IPS DF 19.7 (cell line): ENCODE measurements around the gene ARHGAP5.

Experiments used
- DNase-seq: peaks from one replicate; pipeline ENCODE4 v3.0.0-alpha.2; 2013; ENCODE audit warnings: low read depth, low spot score

Gene ARHGAP5

GRCh38 chr14:32075672-32076277 is 1.3 kb upstream of the ARHGAP5 start:
- DNase-seq, result no peak

DNA sequence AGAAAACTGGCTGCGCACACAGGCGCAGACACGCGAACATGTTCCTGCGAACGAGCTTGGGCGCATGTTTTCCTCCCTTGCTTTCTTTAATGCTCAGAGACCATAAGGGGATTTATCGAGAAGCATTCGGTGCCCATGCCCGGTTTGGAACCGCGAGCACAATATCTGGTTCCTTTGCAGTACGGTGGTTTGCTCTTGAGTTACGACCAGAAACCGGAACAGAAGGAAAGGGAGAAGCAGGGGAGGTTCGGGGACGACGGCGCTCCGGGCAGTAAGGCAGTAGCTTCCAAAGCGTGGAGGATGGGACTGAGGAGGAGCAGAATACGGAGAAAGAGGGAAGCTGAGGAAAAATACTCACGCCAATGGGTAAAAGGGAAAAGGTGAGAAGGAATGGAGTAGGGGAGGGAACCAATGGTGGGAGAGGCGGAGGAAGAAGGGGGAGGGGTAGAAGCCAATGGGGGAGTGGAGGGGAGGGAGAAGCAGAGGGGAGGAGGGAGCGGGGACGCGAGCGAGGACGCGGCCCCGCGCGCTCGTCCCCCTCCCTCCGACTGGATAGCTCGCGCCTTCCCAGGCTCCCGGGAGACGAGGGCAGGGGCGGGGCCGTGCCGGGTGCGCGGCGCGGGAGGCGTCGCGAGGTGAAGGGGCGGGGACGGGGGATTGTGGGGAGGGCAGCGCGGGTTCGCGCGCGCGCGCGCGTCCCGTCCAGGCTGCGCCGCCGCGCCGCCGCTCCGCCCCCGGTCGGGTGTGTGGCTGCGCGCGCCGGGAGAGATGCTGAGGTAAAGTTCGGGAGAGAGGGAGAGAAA is 625 bp upstream of the ARHGAP5 start:
- peak; percentile 82 for DNase-seq

DNA sequence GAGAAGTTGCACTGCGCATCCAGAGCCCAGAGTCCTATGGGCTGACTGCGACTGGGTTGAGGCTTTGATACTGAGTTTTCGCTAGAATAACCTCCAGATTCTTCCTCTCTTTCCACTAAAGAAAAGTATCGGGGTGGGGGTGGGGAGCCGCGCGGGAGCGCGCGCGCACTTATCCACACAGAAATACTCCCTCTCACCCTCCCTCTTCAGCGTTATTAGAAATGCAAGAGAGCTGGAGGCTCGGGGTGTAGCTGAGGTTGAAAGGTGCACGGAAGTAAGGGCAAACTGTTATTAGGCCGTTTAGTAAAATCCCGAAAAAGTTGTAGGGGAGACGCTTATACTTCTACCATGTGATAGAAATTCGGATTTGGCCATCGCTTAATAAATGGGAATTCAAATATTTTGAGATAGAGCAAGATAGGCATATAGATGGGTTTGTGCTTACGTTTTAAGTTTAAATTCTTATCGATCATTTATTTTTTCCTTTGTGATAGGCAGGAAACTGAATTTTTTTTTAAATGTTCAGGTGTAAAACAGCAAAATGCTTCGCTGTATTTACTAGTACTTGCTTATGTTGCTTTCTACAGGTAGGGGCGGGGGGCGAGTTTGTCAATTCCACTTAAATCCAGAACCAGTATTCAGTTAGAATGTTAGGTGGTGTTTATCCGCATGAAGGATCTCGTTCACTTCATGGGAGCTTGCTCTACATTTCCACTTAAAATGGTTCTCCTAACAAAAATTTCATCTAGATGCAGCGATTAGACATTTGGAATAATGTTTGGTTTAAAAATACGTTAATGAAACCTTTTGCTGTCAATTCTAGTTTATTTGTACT is 1.1 kb downstream of the ARHGAP5 start:
- no peak for DNase-seq

- DNase-seq, result no peak
Measured at GRCh38 chr14:32078858-32079216, 1.7 kb downstream of the ARHGAP5 start.

DNA sequence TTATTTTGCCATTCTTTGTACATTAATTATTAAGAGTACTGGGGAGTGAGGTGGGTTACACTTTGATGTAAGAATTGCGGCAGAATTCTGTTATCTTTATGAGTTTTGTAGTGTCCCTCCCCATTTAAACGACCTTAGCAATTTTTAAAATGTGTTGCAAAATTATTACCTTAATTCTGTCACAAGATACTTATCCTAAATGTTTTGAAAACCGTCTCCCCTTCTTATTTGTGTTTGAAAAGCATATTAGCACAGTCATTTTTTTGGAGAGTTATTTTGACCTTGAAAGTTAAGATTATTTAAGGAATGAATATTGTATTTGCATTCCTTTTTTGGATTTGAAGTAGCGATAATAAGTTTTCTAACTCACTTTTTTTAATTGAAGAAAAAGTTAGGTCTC is 2.2 kb downstream of the ARHGAP5 start:
- no peak for DNase-seq

DNA sequence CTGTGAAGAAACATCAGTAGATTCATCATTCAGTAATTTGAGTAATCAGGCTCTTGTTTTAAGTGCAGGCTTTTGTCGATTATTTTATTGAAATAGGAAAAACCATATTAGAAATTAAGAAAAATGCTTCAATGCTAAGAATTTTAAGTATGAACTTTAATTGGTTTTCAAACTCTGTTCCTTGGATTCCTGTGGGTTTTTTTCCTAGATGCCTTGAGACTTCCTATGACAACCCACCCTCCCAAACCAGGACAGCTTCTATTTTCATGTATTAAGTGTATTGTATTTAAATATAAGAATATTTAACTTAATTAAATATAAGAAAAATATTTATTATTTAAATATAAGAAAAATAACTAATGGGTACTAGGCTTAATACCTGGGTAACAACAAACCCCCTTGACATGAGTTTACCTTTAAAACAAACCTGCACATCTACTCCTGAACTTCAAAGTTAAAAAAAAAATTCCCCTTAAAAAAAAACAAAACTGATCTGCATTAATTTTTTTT is 3.0 kb downstream of the ARHGAP5 start:
- DNase-seq, result no peak

DNA sequence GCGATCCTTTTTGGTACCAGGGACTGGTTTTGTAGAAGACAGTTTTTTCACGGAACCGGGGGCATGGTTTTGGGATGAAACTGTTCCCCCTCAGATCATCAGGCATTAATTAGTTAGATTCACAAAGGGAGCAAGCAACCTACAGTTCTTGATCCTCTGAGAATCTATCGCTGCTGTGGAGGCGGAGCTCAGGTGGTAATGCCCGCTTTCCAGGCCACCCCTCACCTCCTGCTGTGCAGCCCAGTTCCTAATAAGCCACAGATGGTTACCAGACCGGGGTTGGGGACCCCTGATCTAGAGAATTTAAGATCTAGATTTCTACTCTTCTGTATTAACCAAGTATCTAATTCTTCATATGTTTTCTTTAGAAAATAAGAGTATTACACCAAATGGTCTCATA is 4.8 kb downstream of the ARHGAP5 start:
- no peak for DNase-seq

- DNase-seq, result no peak
Measured at GRCh38 chr14:32083315-32083624, 6.2 kb downstream of the ARHGAP5 start.

GRCh38 chr14:32083789-32084188 is 6.7 kb downstream of the ARHGAP5 start:
- no peak for DNase-seq

GRCh38 chr14:32085182-32085844 is 8.2 kb downstream of the ARHGAP5 start:
- DNase-seq, result no peak

DNA sequence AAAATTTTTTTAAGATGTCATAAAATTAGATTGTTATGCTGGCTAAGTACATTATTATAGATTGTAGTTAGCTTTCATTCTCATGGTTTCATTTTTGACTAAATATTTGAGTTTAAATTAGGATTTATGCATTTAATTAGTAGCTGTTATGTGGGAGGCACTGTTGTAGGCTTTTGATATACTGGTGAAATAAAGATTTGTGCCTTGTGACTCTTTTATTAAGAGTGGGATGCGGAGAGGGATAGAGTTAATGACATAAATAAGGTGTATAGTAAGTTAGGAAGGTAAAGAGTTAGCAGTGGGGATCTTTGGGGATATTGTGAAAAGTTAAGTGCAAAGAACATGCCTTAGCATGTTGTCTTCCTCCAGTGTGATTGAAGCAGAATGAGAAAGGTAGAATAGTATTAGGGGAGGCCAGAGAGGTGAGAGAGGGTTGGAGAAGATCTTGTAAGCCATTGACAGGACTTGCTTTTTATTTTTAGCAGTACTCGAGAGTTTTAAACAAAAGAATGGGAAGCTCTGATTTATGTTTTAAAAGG is 8.8 kb downstream of the ARHGAP5 start:
- DNase-seq, result no peak

GRCh38 chr14:32087173-32087861 is 10.2 kb downstream of the ARHGAP5 start:
- peak; percentile 61 for DNase-seq

DNA sequence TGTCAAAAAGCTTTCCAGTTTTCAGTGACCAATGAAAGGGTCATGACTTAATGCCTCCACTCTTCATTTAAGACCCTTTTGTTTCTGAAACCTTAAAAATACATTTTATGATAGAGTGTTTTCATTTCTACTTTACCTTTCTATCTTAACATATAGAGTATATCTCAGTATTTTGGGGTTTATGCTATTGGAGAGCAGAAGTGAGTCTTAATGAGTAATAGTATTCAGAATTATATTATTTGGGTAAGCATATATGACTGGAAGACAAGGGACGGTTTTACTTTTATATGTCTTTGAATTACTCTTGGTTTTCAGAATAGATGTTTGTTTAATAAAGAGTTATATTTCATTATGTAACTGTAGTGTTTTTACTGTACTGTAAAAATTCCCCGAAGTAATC is 10.8 kb downstream of the ARHGAP5 start:
- DNase-seq, result no peak

GRCh38 chr14:32090686-32091085 is 13.6 kb downstream of the ARHGAP5 start:
- DNase-seq, result no peak

DNA sequence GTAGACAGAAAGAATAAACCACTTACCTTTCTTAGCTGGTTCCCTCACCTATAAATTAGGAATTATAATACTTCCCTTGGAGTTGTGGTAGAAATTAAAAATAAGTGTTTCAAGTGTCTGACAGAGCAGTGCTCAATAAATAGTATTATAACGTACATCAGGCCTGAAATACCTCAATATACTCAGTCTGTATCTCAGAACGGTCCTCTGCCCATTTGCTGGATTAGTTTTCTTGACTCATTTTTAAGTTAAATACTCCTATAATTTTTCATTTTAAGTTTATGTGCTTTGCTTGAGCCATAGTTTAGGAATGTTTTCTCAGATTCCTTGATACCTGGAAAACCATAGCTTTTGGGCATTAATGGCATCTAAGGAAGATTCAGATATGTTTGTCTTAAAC is 22.4 kb downstream of the ARHGAP5 start:
- DNase-seq, result no peak

DNA sequence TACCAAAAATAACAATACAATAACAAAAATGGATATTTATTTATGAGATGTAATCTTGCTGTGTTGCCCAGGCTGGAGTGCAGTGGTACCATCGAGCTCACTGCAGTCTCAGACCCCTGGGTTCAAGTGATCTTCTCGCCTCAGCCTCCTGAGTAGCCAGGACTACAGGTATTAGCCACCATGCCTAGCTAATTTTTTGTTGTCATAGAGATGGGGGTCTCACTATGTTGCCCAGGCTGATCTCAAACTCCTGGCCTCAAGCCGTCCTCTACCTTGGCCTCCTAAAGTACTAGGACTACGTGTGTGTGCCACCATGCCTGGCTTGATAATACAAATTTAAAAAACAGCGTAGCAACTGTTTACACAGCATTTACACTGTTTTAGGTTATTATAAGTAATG is 23.1 kb downstream of the ARHGAP5 start:
- DNase-seq, result no peak

DNA sequence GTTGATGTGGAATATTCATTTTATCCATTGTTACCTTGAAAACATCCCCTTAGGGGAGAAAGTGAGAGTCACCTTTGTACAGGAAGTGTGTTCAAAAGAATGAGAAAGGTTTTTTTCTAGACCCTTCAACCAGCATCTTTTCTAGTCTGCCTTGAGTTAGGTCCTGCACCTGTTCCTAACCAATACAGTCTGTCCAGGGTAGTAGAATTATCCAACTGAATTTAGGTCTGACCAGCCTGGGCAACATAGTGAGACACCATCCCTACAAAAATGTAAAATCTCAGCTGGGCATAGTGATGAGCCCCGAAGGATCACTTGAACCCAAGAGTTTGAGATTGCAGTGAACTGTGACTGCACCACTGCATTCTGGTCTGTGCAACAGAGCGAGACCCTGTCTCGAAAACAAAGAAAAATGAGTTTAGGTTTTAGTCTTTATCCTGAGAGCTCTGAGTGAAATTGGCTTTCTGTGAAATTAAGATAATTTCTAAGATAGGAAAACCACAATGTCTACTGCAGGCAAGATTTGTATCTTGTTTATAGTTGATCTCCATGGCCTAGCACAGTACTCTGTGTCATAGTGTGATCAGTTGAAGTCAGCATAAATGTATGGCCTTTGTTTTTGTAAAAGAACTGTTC is 25.2 kb downstream of the ARHGAP5 start:
- DNase-seq, result no peak

DNA sequence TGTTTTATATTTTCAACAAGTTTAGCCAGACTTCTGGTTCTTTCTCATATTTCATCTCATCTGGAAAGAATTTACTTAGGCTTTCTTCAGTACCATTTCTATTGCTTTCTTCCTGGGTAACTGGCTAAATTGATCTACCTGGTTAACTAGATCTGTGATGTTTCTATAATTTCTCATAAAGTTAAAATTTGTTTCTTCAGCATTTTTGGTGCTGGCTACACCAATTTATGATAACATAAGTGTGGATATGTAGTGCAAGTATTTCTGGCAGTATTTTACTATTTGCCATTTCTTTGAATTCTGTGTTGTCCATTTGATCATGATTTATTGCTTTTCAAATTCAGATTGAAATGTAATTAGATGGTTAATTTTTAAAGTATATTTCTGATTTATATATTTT is 25.9 kb downstream of the ARHGAP5 start:
- DNase-seq, result no peak

- DNase-seq, result no peak
Measured at GRCh38 chr14:32104308-32104707, 27.2 kb downstream of the ARHGAP5 start.

- DNase-seq, result no peak
Measured at GRCh38 chr14:32104803-32105202, 27.7 kb downstream of the ARHGAP5 start.
